Right atrium auricular region (tissue), 2 donors: ENCODE measurements around the gene ELMO1. TPM values are rescaled to one million over a fixed set of nuclear protein-coding genes. Genes with fewer than 3 reads are reported as not detected.

ENCODE experiments used
- DNase-seq: peaks from one replicate; pipeline ENCODE4 v3.0.0-alpha.2; 2019; ENCODE audit warnings: low spot score
- H3K27ac ChIP-seq, 2 donors: fragments of 200-600 bp; sonication (generic); 1 replicate in 1 of 2; 2 replicates in 1 of 2; pipeline ENCODE4 v1.5.1; 2016 to 2019
- H3K27me3 ChIP-seq, 2 donors: fragments of 200-600 bp; sonication (generic); one replicate each; pipeline versions ENCODE4 v1.5.1 to v1.6.0; 2017 to 2019
- H3K36me3 ChIP-seq: fragments of 200-600 bp; sonication (generic); one replicate; pipeline ENCODE4 v1.5.1; 2016
- H3K4me1 ChIP-seq, 2 donors: fragments of 200-600 bp; sonication (generic); one replicate each; pipeline versions ENCODE4 v1.5.1 to v1.6.0; 2017 to 2019
- H3K4me3 ChIP-seq, 2 donors: fragments of 200-600 bp; sonication (generic); 1 replicate in 1 of 2; 2 replicates in 1 of 2; pipeline ENCODE4 v1.5.1; 2017 to 2019; ENCODE audit warnings: mild to moderate bottlenecking in 1 of 2, moderate library complexity in 1 of 2
- H3K9me3 ChIP-seq, 2 donors: fragments of 200-600 bp; sonication (generic); one replicate each; pipeline ENCODE4 v1.5.1; 2019
- CTCF ChIP-seq, 2 donors: fragments of 200-600 bp; sonication (generic); IDR thresholded peaks; one replicate each; pipeline ENCODE4 v1.5.1; 2019; ENCODE audit warnings: antibody characterized with exemption in 2 of 2
- total RNA-seq, 2 donors: library from RNA; depleted of rRNA; stranded (reverse); fragments of >200 nt; gene quantifications; one replicate each; pipeline ENCODE4 v1.1.0, GENCODE V29; 2016

ELMO1 gene
- total RNA-seq, 2 donors from 2014 or later: 24.4 to 45.1 TPM

GRCh38 chr7:37415629-37416028, 33.0 kb downstream of the ELMO1 start:
- Histone ChIP-seq H3K27me3 (no peaks in the 10 kb centered on the region), H3K4me1 (peaks cover 0 to 42% of the 10 kb centered on the region in 2 donors), H3K9me3 (peaks cover 0 to 7% of the 10 kb centered on the region in 2 donors), H3K27ac (no peak overlapping the region), H3K36me3 (no peaks in the 10 kb centered on the region), H3K4me3 (no peak overlapping the region)
- TF ChIP-seq CTCF (IDR thresholded peaks at IDR 0.05): no peak
- no peak for DNase-seq

- Histone ChIP-seq H3K9me3 (peaks cover 0 to 7% of the 10 kb centered on the region in 2 donors), H3K27me3 (no peaks in the 10 kb centered on the region), H3K4me1 (peaks cover 0 to 41% of the 10 kb centered on the region in 2 donors), H3K36me3 (no peaks in the 10 kb centered on the region), H3K27ac (no peak overlapping the region), H3K4me3 (no peak overlapping the region)
- no peak for TF ChIP-seq CTCF (IDR thresholded peaks at IDR 0.05)
- DNase-seq: no peak
These were observed 34.2 kb downstream of the ELMO1 start for GRCh38 chr7:37414352-37414983.

GRCh38 chr7:37411444-37412034, 37.1 kb downstream of the ELMO1 start:
- Histone ChIP-seq H3K9me3 (peaks cover 0 to 7% of the 10 kb centered on the region in 2 donors), H3K27me3 (no peaks in the 10 kb centered on the region), H3K27ac (no peak overlapping the region), H3K4me1 (peaks cover 0 to 39% of the 10 kb centered on the region in 2 donors), H3K36me3 (no peaks in the 10 kb centered on the region), H3K4me3 (no peak overlapping the region)
- TF ChIP-seq CTCF (IDR thresholded peaks at IDR 0.05): no peak
- no peak for DNase-seq

GRCh38 chr7:37410305-37411229, 38.1 kb downstream of the ELMO1 start:
- Histone ChIP-seq H3K27me3 (no peaks in the 10 kb centered on the region), H3K9me3 (peaks cover 0 to 7% of the 10 kb centered on the region in 2 donors), H3K4me3 (no peak overlapping the region), H3K36me3 (no peaks in the 10 kb centered on the region), H3K4me1 (peaks cover 0 to 45% of the 10 kb centered on the region in 2 donors), H3K27ac (peak overlapping the region in 1 of 2 donors; percentile 0)
- DNase-seq: no peak
- TF ChIP-seq CTCF (IDR thresholded peaks at IDR 0.05): no peak

- peaks cover 0 to 7% of the 10 kb centered on the region in 2 donors for H3K9me3 ChIP-seq
- peaks cover 0 to 48% of the 10 kb centered on the region in 2 donors for H3K4me1 ChIP-seq
- H3K27me3 ChIP-seq: no peaks in the 10 kb centered on the region
- TF ChIP-seq CTCF (IDR thresholded peaks at IDR 0.05): no peak
- no peaks in the 10 kb centered on the region for H3K36me3 ChIP-seq
- no peak overlapping the region for H3K4me3 ChIP-seq
- H3K27ac ChIP-seq: no peak overlapping the region
- no peak for DNase-seq
These were observed 39.2 kb downstream of the ELMO1 start for GRCh38 chr7:37409461-37409860.
